A549 (cell line): ENCODE measurements around the gene BCL11B. TPM values are rescaled to one million over a fixed set of nuclear protein-coding genes. Genes with fewer than 3 reads are reported as not detected.

ENCODE experiments used
- ATAC-seq, 2 experiments: fragments of 200-7000 bp in 1 of 2; fragments of >200 bp in 1 of 2; cut with Nextera tagmentation in 1 of 2; cut with Tn5 transposase in 1 of 2; 3 replicates each; pipeline versions ENCODE4 v1.8.0 to v1.9.1; 2018 to 2020; ENCODE audit warnings: mild to moderate bottlenecking in 1 of 2, moderate library complexity in 1 of 2
- CTCF ChIA-PET: fragments of 300-600 bp; sonication (Branson Sonifier 250); formaldehyde crosslinking; extraction: SDS; loops from one replicate; lab custom pipeline; 2021; ENCODE audit warnings: antibody characterized with exemption, inconsistent platforms; lab: Yijun Ruan, JAX
- POLR2A ChIA-PET: fragments of 350-600 bp; formaldehyde crosslinking; extraction: SDS; loops from one replicate; lab custom pipeline; 2021; ENCODE audit warnings: antibody characterized with exemption, inconsistent platforms; lab: Yijun Ruan, JAX
- DNase-seq, 2 experiments: peaks; one replicate each; pipeline versions ENCODE4 v3.0.0 to v3.0.0-alpha.2; 2011 to 2016; ENCODE audit warnings: low read depth in 1 of 2, low spot score in 1 of 2
- FAIRE-seq: peaks from 2 replicates; lab custom pipeline; 2011; peaks lifted over from hg19 to GRCh38; lab: Jason Lieb, UNC
- H3K27ac ChIP-seq, 2 experiments: fragments of >200 bp; sonication (Bioruptor Twin); formaldehyde crosslinking; 3 replicates each; pipeline ENCODE4 v1.5.1; 2016 to 2017
- H3K4me1 ChIP-seq: fragments of >200 bp; sonication (Bioruptor Twin); formaldehyde crosslinking; 3 replicates; pipeline ENCODE4 v1.6.1; 2016
- H3K4me2 ChIP-seq: fragments of >200 bp; sonication (Bioruptor Twin); formaldehyde crosslinking; 3 replicates; pipeline ENCODE4 v1.6.1; 2016
- H3K4me3 ChIP-seq: fragments of >200 bp; sonication (Bioruptor Twin); formaldehyde crosslinking; 3 replicates; pipeline ENCODE4 v1.5.1; 2016
- H3K9me3 ChIP-seq: fragments of >200 bp; sonication (Bioruptor Twin); formaldehyde crosslinking; 3 replicates; pipeline ENCODE4 v1.6.1; 2016
- BCL3 ChIP-seq: fragments of >200 bp; sonication (Bioruptor Twin); formaldehyde crosslinking; IDR thresholded peaks from 3 replicates; pipeline ENCODE4 v1.6.1; 2016
- CBX2 ChIP-seq: fragments of 200-600 bp; sonication (generic); IDR thresholded peaks from 2 replicates; pipeline ENCODE4 v1.6.1; 2016; ENCODE audit warnings: low read depth, mild to moderate bottlenecking, borderline replicate concordance
- CBX8 ChIP-seq: fragments of 200-600 bp; sonication (generic); IDR thresholded peaks from 2 replicates; pipeline ENCODE4 v1.6.1; 2016
- CEBPB ChIP-seq, 2 experiments: fragments of >200 bp in 1 of 2; sonication (Bioruptor Twin) in 1 of 2; formaldehyde crosslinking in 1 of 2; IDR thresholded peaks; 2 replicates each; pipeline ENCODE4 v1.6.1; 2012 to 2016
- E2F6 ChIP-seq: IDR thresholded peaks from 2 replicates; pipeline ENCODE4 v1.6.1; 2012; ENCODE audit warnings: low read depth, borderline replicate concordance
- EHF ChIP-seq: fragments of 250-450 bp; sonication (Bioruptor Pico); IDR thresholded peaks from 2 replicates; pipeline ENCODE4 v1.5.0; 2020; ENCODE audit warnings: mild to moderate bottlenecking
- EHMT2 ChIP-seq: fragments of 200-600 bp; sonication (generic); IDR thresholded peaks from 2 replicates; pipeline ENCODE4 v1.6.1; 2016; ENCODE audit warnings: antibody characterized with exemption, low read depth, mild to moderate bottlenecking, moderate library complexity
- EP300 ChIP-seq, 2 experiments: fragments of >200 bp; sonication (Bioruptor Twin); formaldehyde crosslinking; IDR thresholded peaks; 2 replicates in 1 of 2; 3 replicates in 1 of 2; pipeline ENCODE4 v1.6.1; 2016 to 2017
- FOSL2 ChIP-seq, 2 experiments: fragments of 450-650 bp in 1 of 2; fragments of >200 bp in 1 of 2; sonication (Bioruptor Twin) in 1 of 2; formaldehyde crosslinking; IDR thresholded peaks; 2 replicates each; pipeline versions ENCODE4 v1.5.0 to v1.6.1; 2016 to 2020; ENCODE audit warnings: mild to moderate bottlenecking in 1 of 2, moderate library complexity in 1 of 2
- HES2 ChIP-seq: fragments of >200 bp; sonication (Bioruptor Twin); formaldehyde crosslinking; IDR thresholded peaks from 2 replicates; pipeline ENCODE4 v1.6.1; 2016
- HMGXB4 ChIP-seq: fragments of 250-450 bp; sonication (Bioruptor Pico); IDR thresholded peaks from 2 replicates; pipeline ENCODE4 v1.5.0; 2021; ENCODE audit warnings: mild to moderate bottlenecking, moderate library complexity, borderline replicate concordance
- HOXA7 ChIP-seq: fragments of 250-450 bp; sonication (Bioruptor Pico); IDR thresholded peaks from 2 replicates; pipeline ENCODE4 v1.5.0; 2020; ENCODE audit warnings: mild to moderate bottlenecking, moderate library complexity
- KDM1A ChIP-seq: fragments of 200-600 bp; sonication (generic); IDR thresholded peaks from 2 replicates; pipeline ENCODE4 v1.6.1; 2016; ENCODE audit warnings: low read depth, mild to moderate bottlenecking
- KDM5A ChIP-seq: fragments of 200-600 bp; sonication (generic); IDR thresholded peaks from 2 replicates; pipeline ENCODE4 v1.6.1; 2016; ENCODE audit warnings: antibody characterized with exemption, mild to moderate bottlenecking
- MAFK ChIP-seq: fragments of 450-650 bp; IDR thresholded peaks from 2 replicates; pipeline ENCODE4 v1.6.1; 2014; ENCODE audit not compliant: partially characterized antibody
- MAX ChIP-seq: IDR thresholded peaks from 2 replicates; pipeline ENCODE4 v1.6.1; 2012
- MAZ ChIP-seq: fragments of 150-350 bp; IDR thresholded peaks from 2 replicates; pipeline ENCODE4 v1.6.1; 2014; ENCODE audit warnings: antibody characterized with exemption, low read depth, low read length, borderline replicate concordance
- MYC ChIP-seq: IDR thresholded peaks from 2 replicates; pipeline ENCODE4 v1.6.1; 2012; ENCODE audit warnings: mild to moderate bottlenecking, inconsistent platforms, low read length, improper control_type of control experiment, borderline replicate concordance
- RAD21 ChIP-seq, 2 experiments: fragments of >200 bp in 1 of 2; sonication (Bioruptor Twin) in 1 of 2; formaldehyde crosslinking in 1 of 2; IDR thresholded peaks in 1 of 2; conservative IDR thresholded peaks in 1 of 2; 2 replicates in 1 of 2; 3 replicates in 1 of 2; pipeline ENCODE4 v1.6.1; 2012 to 2018; ENCODE audit warnings: inconsistent platforms in 1 of 2
- USF2 ChIP-seq: fragments of 450-650 bp; IDR thresholded peaks from 2 replicates; pipeline ENCODE4 v1.6.1; 2014; ENCODE audit warnings: antibody characterized with exemption
- WGBS: methylation state at CpG from one replicate; pipeline ENCODE4 v1.1.6; 2017; ENCODE audit errors: missing lambda C conversion rate; 5-methylcytosine and 5-hydroxymethylcytosine counted together
- polyA plus RNA-seq, 4 experiments: library from polyadenylated mRNA; depleted of rRNA in 3 of 4; stranded (reverse); fragments of >200 nt; fragmentation: RNase III in 1 of 4; extraction: RNeasy Plus Mini Kit Qiagen cat#74134 plus additional on column Dnase treatment in 1 of 4; gene quantifications; 2 replicates in 3 of 4; 3 replicates in 1 of 4; pipeline ENCODE4 v1.2.3, GENCODE V29; 2011 to 2017

The BCL11B gene
- polyA plus RNA-seq, 2 of the 4 experiments (the other 2 are of a cell fraction): 0.43 to 0.49 TPM

GRCh38 chr14:99137913-99138571 is 134.0 kb downstream of the BCL11B start:
- FAIRE-seq (no peak), ATAC-seq (peak; percentile 51 to 84; a peak in 3 of 6 replicates), DNase-seq (peak; percentile 18 to 27)
- no peak overlapping the region for H3K27ac ChIP-seq
- ChIA-PET CTCF (interaction anchor here (1.0 to 1.7 kb wide), 2 partner anchors 9 to 15 kb away, joined by 3 read pairs; no protein-coding TSS in a partner anchor), POLR2A (no interaction called here)
- no peak overlapping the region for H3K4me2 ChIP-seq
- no peaks in the 10 kb centered on the region for H3K4me1 ChIP-seq
- 41% methylated on average over 8 of the region's 8 CpGs for WGBS
- H3K9me3 ChIP-seq: no peaks in the 10 kb centered on the region
- TF ChIP-seq USF2: peak; percentile 58
- no peak for TF ChIP-seq MYC
- no peak for TF ChIP-seq E2F6
- TF ChIP-seq MAFK: no peak
- TF ChIP-seq CBX2: no peak
- H3K4me3 ChIP-seq: no peak overlapping the region

GRCh38 chr14:99137001-99137700 is 134.8 kb downstream of the BCL11B start:
- POLR2A ChIA-PET: no interaction called here
- TF ChIP-seq KDM5A (no peak), EHF (CRISPR knock-in tag) (no peak), FOSL2 (IDR thresholded peaks at IDR 0.05) (no peak), FOSL2 (CRISPR knock-in tag; IDR thresholded peaks at IDR 0.05) (no peak), MYC (no peak), RAD21 (conservative IDR thresholded peaks at IDR 0.05 in 1 of 2, IDR thresholded peaks at IDR 0.05 in 1 of 2) (no peak), BCL3 (no peak), CEBPB (IDR thresholded peaks at IDR 0.05) (no peak), HES2 (no peak), CBX8 (no peak), EHMT2 (no peak), KDM1A (no peak)
- Histone ChIP-seq H3K27ac (no peak overlapping the region), H3K4me1 (no peaks in the 10 kb centered on the region), H3K9me3 (no peaks in the 10 kb centered on the region), H3K4me3 (no peak overlapping the region), H3K4me2 (no peak overlapping the region)
- CTCF ChIA-PET: interaction anchor here (1.7 kb wide), 1 partner anchor 14 kb away, joined by 3 read pairs; no protein-coding TSS in a partner anchor
- DNase-seq: no peak
- FAIRE-seq: no peak
- WGBS: 51% methylated on average over 11 of the region's 11 CpGs
- ATAC-seq: peak in 1 of 2 experiments; percentile 37; a peak in 2 of 6 replicates

GRCh38 chr14:99136401-99136800 is 135.6 kb downstream of the BCL11B start:
- Histone ChIP-seq H3K4me3 (no peak overlapping the region), H3K4me1 (no peaks in the 10 kb centered on the region), H3K27ac (no peak overlapping the region)
- POLR2A ChIA-PET: no interaction called here
- WGBS: 46% methylated on average over 7 of the region's 7 CpGs
- no peak for FAIRE-seq
- no peak for ATAC-seq
- DNase-seq: no peak
- TF ChIP-seq EHMT2: no peak
- no peak for TF ChIP-seq MAX
- no peak for TF ChIP-seq MAZ
- no peak for TF ChIP-seq HMGXB4 (CRISPR knock-in tag)
- no peak for TF ChIP-seq EP300 (IDR thresholded peaks at IDR 0.05)
- TF ChIP-seq CEBPB (IDR thresholded peaks at IDR 0.05): no peak
- TF ChIP-seq HOXA7: no peak
- TF ChIP-seq, all 56 proteins: peak for 0
- H3K4me2 ChIP-seq: no peak overlapping the region
- no peaks in the 10 kb centered on the region for H3K9me3 ChIP-seq
- CTCF ChIA-PET: no interaction called here
